ENCODE data around the gene SYNPR.

DNA sequence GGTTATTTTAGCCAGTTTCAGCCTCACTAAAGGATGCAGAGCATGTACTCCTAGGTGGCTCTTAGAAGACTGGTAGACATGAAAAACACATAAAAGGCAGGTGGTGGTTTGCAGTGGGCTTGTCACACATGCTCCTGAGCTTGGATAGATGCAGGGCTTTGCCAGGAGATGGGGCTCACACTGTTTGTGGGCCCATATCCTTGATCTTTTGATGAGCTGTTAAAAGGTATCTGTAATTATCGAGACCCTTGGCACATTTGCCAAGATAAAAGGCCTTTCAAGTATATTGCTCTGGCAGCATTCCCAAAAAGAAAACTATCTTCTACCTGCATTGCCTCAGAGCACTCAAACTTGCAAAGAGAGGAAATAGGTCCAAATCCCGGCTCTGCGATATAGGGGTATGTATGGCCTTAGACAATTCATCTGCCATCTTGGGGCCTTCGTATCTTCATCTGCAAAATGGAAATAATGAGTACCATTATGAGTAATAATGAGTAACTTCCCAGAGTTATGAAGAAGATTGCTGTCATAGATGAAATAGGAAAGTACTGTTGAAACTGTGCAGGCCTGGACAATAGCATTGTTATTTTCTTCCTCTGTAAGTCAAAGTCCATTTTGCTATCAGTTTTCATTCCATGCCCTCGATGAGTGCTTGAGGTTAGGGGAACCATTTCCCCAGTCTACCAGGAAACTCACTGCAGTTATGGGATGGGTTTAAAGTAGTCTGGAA lies 172.7 kb downstream of the SYNPR start:
- TF ChIP-seq, protein P1, sequence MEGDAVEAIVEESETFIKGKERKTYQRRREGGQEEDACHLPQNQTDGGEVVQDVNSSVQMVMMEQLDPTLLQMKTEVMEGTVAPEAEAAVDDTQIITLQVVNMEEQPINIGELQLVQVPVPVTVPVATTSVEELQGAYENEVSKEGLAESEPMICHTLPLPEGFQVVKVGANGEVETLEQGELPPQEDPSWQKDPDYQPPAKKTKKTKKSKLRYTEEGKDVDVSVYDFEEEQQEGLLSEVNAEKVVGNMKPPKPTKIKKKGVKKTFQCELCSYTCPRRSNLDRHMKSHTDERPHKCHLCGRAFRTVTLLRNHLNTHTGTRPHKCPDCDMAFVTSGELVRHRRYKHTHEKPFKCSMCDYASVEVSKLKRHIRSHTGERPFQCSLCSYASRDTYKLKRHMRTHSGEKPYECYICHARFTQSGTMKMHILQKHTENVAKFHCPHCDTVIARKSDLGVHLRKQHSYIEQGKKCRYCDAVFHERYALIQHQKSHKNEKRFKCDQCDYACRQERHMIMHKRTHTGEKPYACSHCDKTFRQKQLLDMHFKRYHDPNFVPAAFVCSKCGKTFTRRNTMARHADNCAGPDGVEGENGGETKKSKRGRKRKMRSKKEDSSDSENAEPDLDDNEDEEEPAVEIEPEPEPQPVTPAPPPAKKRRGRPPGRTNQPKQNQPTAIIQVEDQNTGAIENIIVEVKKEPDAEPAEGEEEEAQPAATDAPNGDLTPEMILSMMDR (IDR thresholded peaks at IDR 0.05) = no peak
- no peak for TF ChIP-seq POLR2A (IDR thresholded peaks at IDR 0.05)

Measured in right lobe of liver (tissue), 4 donors.